A549 (cell line): ENCODE results near the gene PRKAR1B.

Experiments
- BHLHE40 ChIP-seq: IDR thresholded peaks from 2 replicates; pipeline ENCODE4 v1.6.1; 2012; ENCODE audit warnings: low read depth, low read length, inconsistent platforms
- CBX2 ChIP-seq: fragments of 200-600 bp; sonication (generic); IDR thresholded peaks from 2 replicates; pipeline ENCODE4 v1.6.1; 2016; ENCODE audit warnings: low read depth, mild to moderate bottlenecking, borderline replicate concordance
- CEBPB ChIP-seq, 2 experiments: fragments of >200 bp in 1 of 2; sonication (Bioruptor Twin) in 1 of 2; formaldehyde crosslinking in 1 of 2; IDR thresholded peaks; 2 replicates each; pipeline ENCODE4 v1.6.1; 2012 to 2016
- CHD4 ChIP-seq: fragments of 200-600 bp; sonication (generic); IDR thresholded peaks from 2 replicates; pipeline ENCODE4 v1.6.1; 2016; ENCODE audit warnings: antibody characterized with exemption, mild to moderate bottlenecking, borderline replicate concordance
- CTCF ChIP-seq: fragments of >200 bp; sonication (Bioruptor Twin); formaldehyde crosslinking; IDR thresholded peaks from 3 replicates; pipeline ENCODE4 v1.5.1; 2016
- EP300 ChIP-seq, 2 experiments: fragments of >200 bp; sonication (Bioruptor Twin); formaldehyde crosslinking; IDR thresholded peaks; 2 replicates in 1 of 2; 3 replicates in 1 of 2; pipeline ENCODE4 v1.6.1; 2016 to 2017
- HMGXB4 ChIP-seq: fragments of 250-450 bp; sonication (Bioruptor Pico); IDR thresholded peaks from 2 replicates; pipeline ENCODE4 v1.5.0; 2021; ENCODE audit warnings: mild to moderate bottlenecking, moderate library complexity, borderline replicate concordance
- POLR2A ChIP-seq: IDR thresholded peaks from 2 replicates; pipeline ENCODE4 v1.6.1; 2012; ENCODE audit warnings: mild to moderate bottlenecking, low read length
- USF2 ChIP-seq: fragments of 450-650 bp; IDR thresholded peaks from 2 replicates; pipeline ENCODE4 v1.6.1; 2014; ENCODE audit warnings: antibody characterized with exemption
- ZSCAN20 ChIP-seq: fragments of 250-450 bp; sonication (Bioruptor Pico); IDR thresholded peaks from 2 replicates; pipeline ENCODE4 v1.8.0; 2022; ENCODE audit warnings: mild to moderate bottlenecking, moderate library complexity

- no peak for TF ChIP-seq HMGXB4 (CRISPR knock-in tag)
- TF ChIP-seq POLR2A: no peak
- TF ChIP-seq CTCF: no peak
- TF ChIP-seq CHD4: no peak
- TF ChIP-seq USF2: no peak
- TF ChIP-seq ZSCAN20 (CRISPR knock-in tag): no peak
- no peak; a peak in 1 of 5 replicates for TF ChIP-seq EP300 (IDR thresholded peaks at IDR 0.05)
- TF ChIP-seq CEBPB (IDR thresholded peaks at IDR 0.05): no peak
- TF ChIP-seq CBX2: no peak
- no peak for TF ChIP-seq BHLHE40
These were observed 184.2 kb downstream of the PRKAR1B start for GRCh38 chr7:542713-543500.
